DOHH2 (cell line): ENCODE data around the gene KDM5A.
"Not testable (repeated sequence)": the region's sequence is repeated elsewhere in the genome, so short reads cannot be mapped to it uniquely, and the experiment has no call there.

ENCODE experiments used
- H3F3A ChIP-seq: fragments of 200-600 bp; sonication (generic), shearing (Covaris generic); 2 replicates; pipeline ENCODE4 v1.6.0; 2016; ENCODE audit warnings: antibody characterized with exemption, mild to moderate bottlenecking; ENCODE audit not compliant: control insufficient read depth, insufficient read depth
- H3K27ac ChIP-seq: fragments of 200-600 bp; sonication (generic); 2 replicates; pipeline ENCODE4 v1.5.1; 2014; ENCODE audit warnings: low read depth, mild to moderate bottlenecking, low read length, moderate library complexity
- H3K27me3 ChIP-seq: fragments of 200-600 bp; sonication (generic); 2 replicates; pipeline ENCODE4 v1.6.1; 2014; ENCODE audit warnings: mild to moderate bottlenecking, low read length, mixed read lengths; ENCODE audit not compliant: control insufficient read depth
- H3K36me3 ChIP-seq: fragments of 200-600 bp; sonication (generic); 2 replicates; pipeline ENCODE4 v1.6.1; 2014; ENCODE audit warnings: mild to moderate bottlenecking, low read length, moderate library complexity, mixed read lengths; ENCODE audit not compliant: control insufficient read depth
- H3K4me1 ChIP-seq: fragments of 200-600 bp; sonication (generic); 2 replicates; pipeline ENCODE4 v1.6.1; 2014; ENCODE audit warnings: mild to moderate bottlenecking, low read length, mixed read lengths; ENCODE audit not compliant: control insufficient read depth
- H3K4me2 ChIP-seq: fragments of 200-600 bp; sonication (generic); 2 replicates; pipeline ENCODE4 v1.6.0; 2014; ENCODE audit warnings: mild to moderate bottlenecking, low read length, moderate library complexity
- H3K4me3 ChIP-seq: fragments of 200-600 bp; sonication (generic); 2 replicates; pipeline ENCODE4 v1.5.1; 2014; ENCODE audit warnings: mild to moderate bottlenecking, low read length, mixed read lengths
- H3K79me2 ChIP-seq: fragments of 200-600 bp; sonication (generic); 2 replicates; pipeline ENCODE4 v1.6.1; 2014; ENCODE audit warnings: mild to moderate bottlenecking, low read length, mixed read lengths; ENCODE audit not compliant: control insufficient read depth
- H3K9me2 ChIP-seq: fragments of 200-600 bp; sonication (generic); replicated peaks from 2 replicates; pipeline ENCODE4 v1.6.1; 2014; ENCODE audit warnings: mild to moderate bottlenecking, low read length, mixed read lengths; ENCODE audit not compliant: control insufficient read depth
- H3K9me3 ChIP-seq: fragments of 200-600 bp; sonication (generic); 2 replicates; pipeline ENCODE4 v1.6.1; 2014; ENCODE audit warnings: antibody characterized with exemption, low read length, mixed read lengths; ENCODE audit not compliant: control insufficient read depth, insufficient read depth
- H4K20me1 ChIP-seq: fragments of 200-600 bp; sonication (generic); 2 replicates; pipeline ENCODE4 v1.6.0; 2014; ENCODE audit warnings: low read depth, mild to moderate bottlenecking, antibody characterized with exemption, low read length, moderate library complexity; ENCODE audit not compliant: control insufficient read depth, insufficient read depth
- CTCF ChIP-seq: fragments of 200-600 bp; sonication (generic); IDR thresholded peaks from one replicate; pipeline ENCODE4 v1.5.1; 2014; ENCODE audit warnings: antibody characterized with exemption, mild to moderate bottlenecking, low read depth, low read length; ENCODE audit not compliant: poor library complexity, severe bottlenecking
- EZH2phosphoT487 ChIP-seq: fragments of 200-600 bp; sonication (generic); IDR thresholded peaks from 2 replicates; pipeline ENCODE4 v1.6.1; 2017; ENCODE audit warnings: borderline replicate concordance, mild to moderate bottlenecking, antibody characterized with exemption, low read length, moderate library complexity, mixed read lengths

The KDM5A gene

GRCh38 chr12:386651-387050, 2.5 kb downstream of the KDM5A start:
- Histone ChIP-seq H3K4me2 (peak overlapping the region; percentile 86), H3K36me3 (peaks cover 62% of the 10 kb centered on the region), H3F3A (peaks cover 9% of the 10 kb centered on the region), H3K79me2 (peaks cover 72% of the 10 kb centered on the region), H4K20me1 (peaks cover 12% of the 10 kb centered on the region; the same call in 1 of the 2 replicates), H3K9me3 (no peaks in the 10 kb centered on the region), H3K9me2 (no peaks in the 10 kb centered on the region), H3K4me1 (peaks cover 24% of the 10 kb centered on the region), H3K27ac (no peak overlapping the region), H3K27me3 (no peaks in the 10 kb centered on the region), H3K4me3 (peak overlapping the region; percentile 94)
- TF ChIP-seq EZH2phosphoT487, result no peak

- H3K36me3 ChIP-seq, result peaks cover 49% of the 10 kb centered on the region
- H3F3A ChIP-seq, H3K9me2 ChIP-seq, H3K79me2 ChIP-seq, H4K20me1 ChIP-seq, H3K4me2 ChIP-seq, H3K9me3 ChIP-seq, H3K27me3 ChIP-seq, H3K4me1 ChIP-seq, H3K27ac ChIP-seq, H3K4me3 ChIP-seq: not testable (repeated sequence)
Measured at GRCh38 chr12:370739-371485, 18.2 kb downstream of the KDM5A start.

GRCh38 chr12:367972-368371, 21.1 kb downstream of the KDM5A start:
- H3K36me3 ChIP-seq, result peaks cover 69% of the 10 kb centered on the region

GRCh38 chr12:366820-367219, 22.3 kb downstream of the KDM5A start:
- no peaks in the 10 kb centered on the region for H3K27me3 ChIP-seq
- no peak overlapping the region for H3K4me2 ChIP-seq
- no peaks in the 10 kb centered on the region for H3K4me1 ChIP-seq
- peaks cover 10% of the 10 kb centered on the region for H3K79me2 ChIP-seq
- no peaks in the 10 kb centered on the region for H4K20me1 ChIP-seq
- H3K4me3 ChIP-seq, result no peak overlapping the region
- peaks cover 80% of the 10 kb centered on the region for H3K36me3 ChIP-seq
- H3K27ac ChIP-seq, result no peak overlapping the region
- H3F3A ChIP-seq, result no peaks in the 10 kb centered on the region
- TF ChIP-seq EZH2phosphoT487 (no peak), CTCF (no peak)
- peaks cover 6% of the 10 kb centered on the region; the same call in 1 of the 2 replicates for H3K9me3 ChIP-seq
- no peaks in the 10 kb centered on the region for H3K9me2 ChIP-seq

More at GRCh38 chr12:367972-368371, 21.1 kb downstream of the KDM5A start:
- Histone ChIP-seq H3K4me3 (no peak overlapping the region), H3F3A (no peaks in the 10 kb centered on the region), H3K4me1 (no peaks in the 10 kb centered on the region), H3K27ac (no peak overlapping the region), H3K4me2 (no peak overlapping the region), H4K20me1 (no peaks in the 10 kb centered on the region), H3K79me2 (peaks cover 8% of the 10 kb centered on the region), H3K9me2 (no peaks in the 10 kb centered on the region), H3K9me3 (peaks cover 6% of the 10 kb centered on the region; the same call in 1 of the 2 replicates), H3K27me3 (no peaks in the 10 kb centered on the region)
- TF ChIP-seq CTCF, result no peak
- TF ChIP-seq EZH2phosphoT487, result no peak
